ENCODE measurements around the gene NHLRC2.
"Not testable (repeated sequence)": the region's sequence is repeated elsewhere in the genome, so short reads cannot be mapped to it uniquely, and the experiment has no call there.

The NHLRC2 gene

DNA sequence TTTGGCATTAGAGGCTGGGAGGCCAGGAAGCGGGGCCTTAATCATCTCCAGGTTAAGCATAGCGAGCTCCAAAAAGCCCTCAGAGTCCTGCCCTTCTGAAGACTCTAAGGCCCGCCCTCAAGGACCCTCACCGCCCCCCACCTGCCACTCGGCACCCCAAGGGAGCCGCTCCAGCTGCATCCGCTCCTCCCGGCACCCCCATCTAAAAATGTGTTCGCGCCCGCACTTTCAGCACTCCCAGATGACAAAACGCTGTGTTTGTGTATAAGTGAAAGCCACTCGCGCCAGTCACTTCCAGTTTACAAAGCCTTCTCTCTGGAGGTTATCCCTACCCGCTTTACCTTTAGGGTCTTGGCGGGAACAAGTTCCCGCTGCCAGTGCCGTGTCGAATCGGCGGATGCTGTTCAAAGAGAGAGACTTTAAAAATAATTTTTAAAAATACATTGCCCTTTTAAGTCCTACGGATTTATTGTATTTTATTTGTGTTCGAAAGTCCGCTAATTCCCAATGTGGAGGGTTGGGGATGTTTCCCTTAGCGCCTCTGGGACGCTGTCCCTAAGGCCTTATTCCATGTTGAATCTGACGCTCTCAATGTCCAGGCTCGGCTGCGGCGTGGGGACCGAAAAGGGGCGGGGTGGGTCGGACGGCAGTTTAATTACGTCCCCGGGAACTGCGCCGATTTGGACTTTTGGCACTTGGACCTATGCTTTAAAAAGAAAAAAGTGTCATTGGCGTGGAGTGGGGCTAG lies at the start of gene NHLRC2, which contains the start of gene DCLRE1A:
Gene NHLRC2, plus strand, starts transcription at position 649 of the 748 bp plus-strand sequence. CDS start 212 bp downstream, outside the sequence.
Gene DCLRE1A, minus strand, starts transcription at position 70 of the 748 bp plus-strand sequence. CDS start 900 bp downstream, outside the sequence.
- DNase-seq: peak; percentile 48

DNA sequence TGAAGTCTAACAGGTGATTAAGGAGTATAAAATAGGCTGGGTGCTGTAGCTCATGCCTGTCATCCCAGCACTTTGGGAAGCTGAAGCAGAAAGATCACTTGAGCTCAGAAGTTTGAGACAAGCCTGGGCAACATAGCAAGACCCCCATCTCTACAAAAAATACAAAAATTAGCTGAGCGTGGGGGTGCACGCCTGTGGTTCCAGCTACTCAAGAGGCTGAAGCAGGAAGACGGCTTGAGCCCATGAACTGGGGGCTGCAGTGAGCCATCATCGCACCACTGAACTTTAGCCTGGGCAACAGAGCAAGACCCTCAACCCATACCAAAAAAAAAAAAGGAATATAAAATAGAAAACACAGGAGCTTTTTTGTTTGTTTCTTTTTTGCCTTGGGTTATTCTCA lies 48.0 kb upstream of the NHLRC2 start:
- no peak for DNase-seq

DNA sequence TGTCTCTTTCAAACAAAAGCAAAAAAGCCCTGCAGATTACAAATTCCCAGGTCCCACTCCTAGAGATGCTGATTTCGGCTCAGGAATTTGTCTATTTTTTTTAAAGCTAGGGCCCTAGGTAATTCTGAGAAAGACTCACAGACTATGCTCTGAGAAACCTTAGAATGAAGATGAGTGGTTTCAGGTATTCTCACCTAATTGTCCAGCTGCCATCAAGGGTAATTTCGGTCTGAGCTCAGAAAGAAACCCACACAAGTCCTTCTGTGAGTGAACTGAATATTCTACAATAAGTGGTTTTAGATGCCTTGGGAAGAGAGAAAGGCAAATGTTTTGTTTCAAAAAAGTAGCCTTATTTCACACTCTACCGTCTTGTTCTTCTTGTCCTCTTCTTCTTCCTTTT lies 46.3 kb upstream of the NHLRC2 start:
- no peak for DNase-seq

GRCh38 chr10:113814700-113815099 lies 39.8 kb upstream of the NHLRC2 start:
- not testable (repeated sequence) for DNase-seq

- no peak for DNase-seq
These were observed 34.5 kb upstream of the NHLRC2 start for GRCh38 chr10:113819989-113820388.

DNA sequence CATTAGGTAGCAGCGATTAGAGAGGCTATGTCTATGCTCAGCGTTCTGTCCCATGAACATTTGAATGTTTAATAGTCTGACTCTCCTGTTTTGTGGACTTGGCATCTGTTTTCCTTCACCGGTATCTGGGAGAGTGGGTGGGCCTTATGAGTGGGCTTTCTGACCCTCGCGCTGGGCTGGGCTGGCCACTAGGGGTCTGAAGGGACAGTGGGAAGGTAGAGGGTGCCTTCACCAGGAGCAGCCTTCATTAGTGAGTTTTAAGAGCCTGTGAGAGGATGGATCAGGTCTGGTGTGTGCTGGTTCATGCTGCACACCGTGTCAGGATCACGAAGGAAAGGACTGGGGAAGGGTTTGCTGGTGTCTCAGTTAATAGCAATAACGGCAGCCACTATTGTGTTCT lies 34.0 kb upstream of the NHLRC2 start:
- DNase-seq: no peak

GRCh38 chr10:113821306-113821705 lies 33.2 kb upstream of the NHLRC2 start:
- not testable (repeated sequence) for DNase-seq

DNA sequence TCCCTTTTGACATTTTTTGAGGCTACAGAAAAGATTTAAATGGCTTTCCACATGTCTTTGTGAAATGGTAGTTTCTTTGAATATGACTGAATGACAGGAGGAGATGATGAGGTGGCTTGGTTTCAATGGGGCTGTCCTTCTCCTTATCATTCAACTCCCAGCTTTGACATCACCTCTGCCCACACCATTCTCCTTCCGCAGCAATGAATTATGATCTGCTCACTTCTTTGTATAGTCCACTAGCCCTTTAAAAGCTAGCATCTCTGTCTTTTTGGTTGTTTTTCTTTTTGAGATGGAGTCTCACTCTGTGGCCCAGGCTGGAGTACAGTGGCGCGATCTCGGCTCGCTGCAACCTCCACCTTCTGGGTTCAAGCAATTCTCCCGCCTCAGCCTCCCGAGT lies 32.3 kb upstream of the NHLRC2 start:
- DNase-seq: no peak

GRCh38 chr10:113823389-113823788 lies 31.1 kb upstream of the NHLRC2 start:
- no peak for DNase-seq

DNA sequence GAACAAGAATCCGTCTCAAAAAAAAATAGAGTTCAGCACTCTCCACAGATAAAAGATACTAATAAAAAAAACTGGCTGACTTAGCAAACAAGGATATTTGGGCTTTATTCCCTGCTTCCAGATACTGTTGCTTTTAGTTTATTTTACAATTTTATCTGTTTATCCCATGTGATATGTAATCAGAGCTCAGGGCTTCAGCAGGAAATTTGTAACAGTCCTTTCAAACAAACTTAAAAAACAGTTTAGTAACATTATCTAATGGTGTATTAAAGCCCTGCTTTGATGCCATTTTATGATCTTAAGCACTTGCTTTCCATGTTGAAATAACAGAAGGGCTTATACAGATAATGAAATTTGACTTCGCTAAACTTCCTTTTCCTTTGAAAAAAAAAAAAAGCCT lies 28.7 kb upstream of the NHLRC2 start:
- DNase-seq: no peak

DNA sequence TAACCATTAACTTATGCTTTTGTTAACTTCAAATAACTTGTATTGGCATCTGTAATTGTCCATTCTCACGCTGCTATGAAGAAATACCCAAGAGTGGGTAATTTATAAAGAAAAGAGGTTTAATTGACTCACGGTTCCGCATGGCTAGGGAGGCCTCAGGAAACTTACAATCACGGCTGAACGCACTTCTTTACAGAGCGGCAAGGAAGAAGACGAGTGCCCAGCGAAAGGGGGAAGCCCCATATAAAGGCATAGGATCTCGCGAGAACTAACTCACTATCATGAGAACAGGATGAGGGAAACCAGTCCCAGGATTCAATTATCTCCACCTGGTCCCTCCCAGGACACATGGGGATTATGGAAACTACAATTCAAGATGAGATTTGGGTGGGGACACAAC lies 25.9 kb upstream of the NHLRC2 start:
- not testable (repeated sequence) for DNase-seq

- DNase-seq: no peak
These were observed 12.3 kb upstream of the NHLRC2 start for GRCh38 chr10:113842171-113842570.

DNA sequence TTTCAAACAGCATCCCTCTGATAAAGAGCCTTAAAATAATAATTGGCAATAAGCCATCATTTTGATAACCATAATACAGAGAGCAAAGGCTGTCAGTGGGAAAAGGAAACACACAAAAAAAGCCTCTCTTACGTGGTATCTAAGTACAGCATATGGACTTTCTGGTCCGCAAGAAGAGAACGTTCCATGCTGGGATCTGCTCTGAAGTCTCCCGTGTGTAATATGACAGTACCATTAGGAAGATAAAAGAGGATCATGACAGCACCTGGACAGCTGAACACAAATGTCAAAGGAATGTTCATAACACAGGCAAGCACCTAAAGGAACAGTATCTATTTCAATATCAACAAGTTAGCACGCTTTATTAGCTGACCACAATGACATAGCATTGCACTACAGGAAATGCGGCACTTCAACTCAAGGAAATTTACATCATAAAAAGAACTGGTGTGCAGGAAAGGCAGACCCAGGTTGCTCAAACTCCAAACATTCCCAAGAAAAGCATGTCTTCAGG lies 10.4 kb upstream of the NHLRC2 start:
- no peak for DNase-seq

- DNase-seq: no peak
These were observed 8.4 kb upstream of the NHLRC2 start for GRCh38 chr10:113846036-113846435.

DNA sequence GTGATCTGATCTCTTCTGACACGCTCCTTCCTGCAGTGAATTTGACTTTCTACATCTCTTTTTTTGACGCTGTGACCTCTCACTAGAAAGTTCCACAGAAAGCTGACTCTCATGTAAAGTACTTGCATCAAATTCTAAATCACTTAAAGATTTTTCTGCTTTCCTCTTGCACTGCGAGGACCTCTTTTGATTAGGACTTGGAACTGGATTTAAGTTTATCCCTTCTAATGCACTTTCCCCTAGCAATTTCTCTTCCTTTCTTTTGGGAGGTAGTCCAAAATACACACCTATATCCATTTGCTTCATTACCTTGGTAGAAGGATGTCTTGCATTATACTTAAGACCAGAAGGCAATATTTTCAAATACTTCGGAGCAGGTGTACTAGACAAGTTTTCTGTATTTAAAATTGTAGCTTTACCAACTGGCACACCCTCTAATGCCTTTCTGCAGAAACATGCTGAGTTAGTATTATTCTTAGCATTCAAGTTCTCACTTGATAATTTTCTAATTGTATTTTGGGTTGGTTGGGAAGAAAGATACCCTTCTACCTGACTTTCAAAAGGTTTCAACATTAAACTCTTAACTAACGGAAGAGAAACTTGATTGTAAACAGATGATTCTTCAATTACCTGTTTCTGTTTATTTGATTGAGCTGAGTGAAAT lies 5.2 kb upstream of the NHLRC2 start:
- no peak for DNase-seq

GRCh38 chr10:113849946-113850345 lies 4.5 kb upstream of the NHLRC2 start:
- no peak for DNase-seq

DNA sequence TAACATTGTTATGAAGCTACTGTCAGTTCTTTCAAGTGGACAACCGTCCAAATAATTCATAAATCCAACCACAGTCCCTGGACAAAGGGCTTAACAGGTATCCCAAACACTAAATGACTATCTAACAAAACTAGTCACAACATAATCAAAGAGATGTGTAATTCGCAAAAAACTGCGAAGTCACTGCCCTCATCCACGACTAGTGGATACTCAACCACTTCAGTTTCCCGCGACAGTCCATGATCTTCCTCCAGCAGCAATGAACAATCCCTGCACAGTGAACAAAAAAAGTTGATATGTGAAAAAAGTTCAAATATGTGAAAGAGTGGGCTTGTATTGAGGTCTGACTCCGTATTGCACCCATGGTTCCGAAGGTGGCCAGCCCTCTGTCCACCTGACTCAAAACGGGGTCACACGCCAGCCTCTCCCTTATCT lies 866 bp upstream of the NHLRC2 start:
- no peak for DNase-seq

GRCh38 chr10:113854761-113855588 lies 514 bp downstream of the NHLRC2 start:
- peak; percentile 20 for DNase-seq

- no peak for DNase-seq
These were observed 2.1 kb downstream of the NHLRC2 start for GRCh38 chr10:113856563-113856962.

DNA sequence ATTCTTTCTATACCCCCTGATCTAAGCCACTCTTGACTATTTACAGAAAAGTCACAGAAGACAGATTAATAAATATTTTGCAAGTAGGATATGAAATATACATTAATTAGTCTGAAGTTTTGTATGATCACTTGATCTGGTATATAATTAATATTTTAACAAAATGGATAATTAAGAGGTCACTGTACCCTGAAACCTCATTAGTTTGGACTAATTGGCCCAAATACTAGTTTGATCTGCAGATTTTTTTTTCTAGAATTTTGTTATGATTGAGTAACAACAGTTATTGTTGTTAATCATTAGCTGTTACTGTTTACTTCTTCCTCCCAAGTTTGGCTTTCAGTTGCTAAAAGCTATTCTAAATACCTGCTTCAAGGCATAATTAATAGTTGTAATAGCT lies 2.7 kb downstream of the NHLRC2 start:
- no peak for DNase-seq

GRCh38 chr10:113858541-113858940 lies 4.1 kb downstream of the NHLRC2 start:
- no peak for DNase-seq

- no peak for DNase-seq
These were observed 4.8 kb downstream of the NHLRC2 start for GRCh38 chr10:113859261-113859660.

GRCh38 chr10:113865901-113866300 lies 11.4 kb downstream of the NHLRC2 start:
- DNase-seq: no peak
